GM23338 (cell line): Measurements from ENCODE around the gene TTC28.

Experiments
- CREB1 ChIP-seq: fragments of 250-450 bp; sonication (Bioruptor Pico); IDR thresholded peaks from 2 replicates; pipeline ENCODE4 v1.5.0; 2020; ENCODE audit warnings: low read depth, mild to moderate bottlenecking, moderate library complexity
- CTCF ChIP-seq, 2 experiments: fragments of 200-600 bp in 1 of 2; sonication (generic) in 1 of 2; conservative IDR thresholded peaks; 2 replicates each; pipeline versions ENCODE4 v1.5.1 to v1.6.1; 2016 to 2017; ENCODE audit warnings: antibody characterized with exemption in 2 of 2, low read depth in 2 of 2, mild to moderate bottlenecking in 2 of 2, moderate library complexity in 1 of 2
- EZH2 ChIP-seq: fragments of 200-600 bp; sonication (generic); IDR thresholded peaks from one replicate; pipeline ENCODE4 v1.8.0; 2017; ENCODE audit warnings: antibody characterized with exemption, mild to moderate bottlenecking, low read depth; ENCODE audit not compliant: unreplicated experiment
- EZH2phosphoT487 ChIP-seq: fragments of 200-600 bp; sonication (generic); IDR thresholded peaks from one replicate; pipeline ENCODE4 v1.8.1; 2018; ENCODE audit warnings: antibody characterized with exemption; ENCODE audit not compliant: unreplicated experiment
- JUNB ChIP-seq: IDR thresholded peaks from one replicate; pipeline ENCODE4 v1.6.1; 2016; ENCODE audit warnings: antibody characterized with exemption; ENCODE audit not compliant: unreplicated experiment
- NANOG ChIP-seq: IDR thresholded peaks from 2 replicates; pipeline ENCODE4 v1.6.1; 2016; ENCODE audit warnings: antibody characterized with exemption, borderline replicate concordance
- POLR2AphosphoS5 ChIP-seq: IDR thresholded peaks from 2 replicates; pipeline ENCODE4 v1.6.1; 2016; ENCODE audit warnings: antibody characterized with exemption, low read depth
- REST ChIP-seq: IDR thresholded peaks from one replicate; pipeline ENCODE4 v1.6.1; 2018; ENCODE audit warnings: antibody characterized with exemption; ENCODE audit not compliant: unreplicated experiment
- STAT1 ChIP-seq: IDR thresholded peaks from one replicate; pipeline ENCODE4 v1.6.1; 2016; ENCODE audit warnings: antibody characterized with exemption; ENCODE audit not compliant: unreplicated experiment
- ZNF462 ChIP-seq: fragments of 250-450 bp; sonication (Bioruptor Pico); IDR thresholded peaks from 2 replicates; pipeline ENCODE4 v1.5.0; 2020; ENCODE audit warnings: mild to moderate bottlenecking, moderate library complexity

DNA sequence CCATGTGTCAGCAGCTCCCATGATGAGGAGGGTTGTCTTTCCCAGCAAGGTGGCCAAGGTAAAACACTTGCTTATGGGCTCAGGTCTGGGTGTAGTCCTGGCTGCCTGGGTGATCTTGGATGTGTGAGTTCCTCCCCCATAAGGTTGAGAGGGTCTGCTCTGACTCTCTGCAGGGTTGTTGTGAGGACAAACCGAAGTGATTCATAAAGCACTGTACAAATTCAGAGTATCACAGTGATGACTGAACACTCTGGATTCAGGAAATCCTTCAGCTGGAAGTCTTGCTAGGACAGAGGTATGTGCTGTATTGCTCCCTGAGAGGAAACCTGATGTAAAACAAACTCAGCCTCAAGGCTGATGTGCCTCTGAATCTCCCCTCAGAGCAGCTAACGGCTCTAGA, 539.7 kb downstream of the TTC28 start:
- no peak for TF ChIP-seq STAT1
- no peak for TF ChIP-seq CTCF (conservative IDR thresholded peaks at IDR 0.05; ENCODE audit: low read depth in 2 of 2)
- TF ChIP-seq POLR2AphosphoS5, result no peak
- TF ChIP-seq EZH2phosphoT487, result no peak
- TF ChIP-seq EZH2, result no peak
- TF ChIP-seq CREB1 (CRISPR knock-in tag), result no peak
- no peak for TF ChIP-seq NANOG
- no peak for TF ChIP-seq REST
- no peak for TF ChIP-seq JUNB
- no peak for TF ChIP-seq ZNF462 (CRISPR knock-in tag)
